Chondrocyte (in vitro differentiated cells): Measurements from ENCODE around the gene OR52D1. TPM values are rescaled to one million over a fixed set of nuclear protein-coding genes. Genes with fewer than 3 reads are reported as not detected.

ENCODE experiments used
- DNase-seq: peaks from one replicate; pipeline ENCODE4 v3.0.0; 2021; ENCODE audit warnings: mixed read lengths, low spot score
- H3K27ac Mint-ChIP-seq: one replicate; pipeline ENCODE4 v1.8.0; 2021; ENCODE audit warnings: mild to moderate bottlenecking, moderate library complexity, mixed read lengths; ENCODE audit not compliant: unreplicated experiment
- H3K27me3 Mint-ChIP-seq: 2 replicates; pipeline ENCODE4 v1.8.0; 2021; ENCODE audit warnings: low read depth, mixed read lengths
- H3K36me3 Mint-ChIP-seq: 2 replicates; pipeline ENCODE4 v1.8.0; 2021; ENCODE audit warnings: low read depth, mixed read lengths
- H3K4me1 Mint-ChIP-seq: 2 replicates; pipeline ENCODE4 v1.8.0; 2021; ENCODE audit warnings: low read depth, mild to moderate bottlenecking, mixed read lengths
- H3K4me3 Mint-ChIP-seq: one replicate; pipeline ENCODE4 v1.8.0; 2021; ENCODE audit warnings: mild to moderate bottlenecking, moderate library complexity, mixed read lengths; ENCODE audit not compliant: unreplicated experiment
- H3K9me3 Mint-ChIP-seq: 2 replicates; pipeline ENCODE4 v1.8.0; 2021; ENCODE audit warnings: low read depth, mixed read lengths
- total RNA-seq: library from RNA; stranded (reverse); gene quantifications from 3 replicates; pipeline ENCODE4 v1.2.1, GENCODE V29; 2021
- TF ChIP-seq, protein P1 (sequence below): fragments of 200-600 bp; sonication (generic); IDR thresholded peaks from 2 replicates; pipeline ENCODE4 v1.5.0; 2021; ENCODE audit warnings: antibody characterized with exemption, mild to moderate bottlenecking, moderate library complexity

The OR52D1 gene
- total RNA-seq, 1 donor from 2014 or later: not detected

DNA sequence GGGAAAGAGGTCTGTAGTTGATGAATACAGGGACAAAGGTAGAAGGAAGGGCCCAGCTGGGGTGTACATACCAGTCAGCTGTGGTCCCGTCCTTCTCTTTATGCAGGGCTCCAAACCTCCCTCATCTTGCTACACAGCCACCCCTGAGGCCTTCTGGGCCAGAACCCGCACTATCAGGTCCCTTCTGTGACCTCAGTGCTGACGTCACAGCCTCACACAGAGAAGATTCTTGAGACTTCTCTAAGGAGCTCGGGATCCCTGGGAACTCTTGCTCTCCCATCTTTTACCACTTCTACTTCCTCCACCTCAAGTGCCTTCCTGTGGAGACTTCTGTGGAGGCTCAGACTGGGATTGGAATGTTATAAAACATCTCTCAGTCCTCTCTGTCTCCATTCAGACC, 21.3 kb downstream of the OR52D1 start, which contains the start of gene UBQLN3:
Gene UBQLN3 (minus strand): TSS at position 155 of the 400 bp plus-strand sequence. CDS start 399 bp downstream, outside the sequence.
- Mint-ChIP-seq H3K27me3 (peaks cover 24% of the 10 kb centered on the region), H3K4me1 (no peaks in the 10 kb centered on the region), H3K27ac (no peak within 1 kb of the TSS)

DNA sequence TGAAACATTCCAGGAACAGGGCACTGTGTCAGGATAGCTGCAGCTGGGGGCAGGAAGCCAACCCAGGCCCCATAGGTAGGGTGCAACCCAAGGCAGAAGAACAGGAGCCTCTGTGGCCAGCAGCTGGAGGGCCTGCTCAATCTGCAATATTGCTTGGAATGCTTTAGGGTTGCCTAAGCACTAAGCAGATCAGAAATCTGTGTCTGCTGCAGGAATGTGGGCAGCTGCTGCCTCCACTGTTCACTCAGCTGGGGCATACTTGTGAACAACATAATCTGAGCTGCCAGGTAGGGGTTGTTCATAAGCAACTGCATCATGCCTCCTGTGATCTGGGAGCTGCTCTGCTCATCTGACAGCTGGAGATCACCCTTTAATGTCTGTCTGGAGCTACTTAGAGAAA, 26.4 kb downstream of the OR52D1 start:
- Mint-ChIP-seq H3K9me3 (no peaks in the 10 kb centered on the region), H3K27ac (no peak overlapping the region), H3K27me3 (peaks cover 15% of the 10 kb centered on the region), H3K4me3 (no peak overlapping the region), H3K36me3 (peaks cover 1% of the 10 kb centered on the region), H3K4me1 (no peaks in the 10 kb centered on the region)
- no peak for DNase-seq
- TF ChIP-seq, protein P1, sequence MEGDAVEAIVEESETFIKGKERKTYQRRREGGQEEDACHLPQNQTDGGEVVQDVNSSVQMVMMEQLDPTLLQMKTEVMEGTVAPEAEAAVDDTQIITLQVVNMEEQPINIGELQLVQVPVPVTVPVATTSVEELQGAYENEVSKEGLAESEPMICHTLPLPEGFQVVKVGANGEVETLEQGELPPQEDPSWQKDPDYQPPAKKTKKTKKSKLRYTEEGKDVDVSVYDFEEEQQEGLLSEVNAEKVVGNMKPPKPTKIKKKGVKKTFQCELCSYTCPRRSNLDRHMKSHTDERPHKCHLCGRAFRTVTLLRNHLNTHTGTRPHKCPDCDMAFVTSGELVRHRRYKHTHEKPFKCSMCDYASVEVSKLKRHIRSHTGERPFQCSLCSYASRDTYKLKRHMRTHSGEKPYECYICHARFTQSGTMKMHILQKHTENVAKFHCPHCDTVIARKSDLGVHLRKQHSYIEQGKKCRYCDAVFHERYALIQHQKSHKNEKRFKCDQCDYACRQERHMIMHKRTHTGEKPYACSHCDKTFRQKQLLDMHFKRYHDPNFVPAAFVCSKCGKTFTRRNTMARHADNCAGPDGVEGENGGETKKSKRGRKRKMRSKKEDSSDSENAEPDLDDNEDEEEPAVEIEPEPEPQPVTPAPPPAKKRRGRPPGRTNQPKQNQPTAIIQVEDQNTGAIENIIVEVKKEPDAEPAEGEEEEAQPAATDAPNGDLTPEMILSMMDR: no peak

More for the DNA sequence above, 21.3 kb downstream of the OR52D1 start, which contains the start of gene UBQLN3:
- no peak for DNase-seq
- no peaks in the 10 kb centered on the region for H3K9me3 Mint-ChIP-seq
- H3K4me3 Mint-ChIP-seq: no peak within 1 kb of the TSS
- peaks cover 1% of the 10 kb centered on the region for H3K36me3 Mint-ChIP-seq
- TF ChIP-seq, protein P1: no peak

DNA sequence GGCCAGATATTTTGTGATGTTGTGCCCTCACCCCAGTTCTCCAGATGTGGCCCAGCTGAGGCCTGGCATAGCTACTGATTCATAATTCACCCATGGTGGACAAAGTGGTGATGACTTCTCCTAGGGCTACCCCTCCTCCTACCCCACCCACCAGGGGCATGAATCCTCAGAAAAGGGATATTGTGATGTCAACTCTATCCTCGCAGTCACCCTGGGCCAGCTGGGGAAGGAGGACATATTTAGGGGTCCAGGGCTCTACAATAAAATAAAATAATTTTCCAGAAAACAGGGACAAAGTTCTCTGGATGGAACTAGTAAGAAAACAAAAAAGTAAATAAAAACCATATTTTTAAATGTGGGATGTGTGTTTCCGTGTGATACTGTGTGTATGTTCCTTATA, 28.1 kb downstream of the OR52D1 start, which contains the start of gene UBQLNL:
Gene UBQLNL (minus strand): TSS at position 101 of the 400 bp plus-strand sequence. CDS start 258 bp downstream, outside the sequence.
- no peaks in the 10 kb centered on the region for H3K9me3 Mint-ChIP-seq
- H3K4me3 Mint-ChIP-seq: no peak within 1 kb of the TSS
- H3K36me3 Mint-ChIP-seq: peaks cover 1% of the 10 kb centered on the region
- no peaks in the 10 kb centered on the region for H3K4me1 Mint-ChIP-seq
- H3K27ac Mint-ChIP-seq: no peak within 1 kb of the TSS
- DNase-seq: no peak
- TF ChIP-seq, protein P1: no peak
- H3K27me3 Mint-ChIP-seq: peaks cover under 1% of the 10 kb centered on the region

DNA sequence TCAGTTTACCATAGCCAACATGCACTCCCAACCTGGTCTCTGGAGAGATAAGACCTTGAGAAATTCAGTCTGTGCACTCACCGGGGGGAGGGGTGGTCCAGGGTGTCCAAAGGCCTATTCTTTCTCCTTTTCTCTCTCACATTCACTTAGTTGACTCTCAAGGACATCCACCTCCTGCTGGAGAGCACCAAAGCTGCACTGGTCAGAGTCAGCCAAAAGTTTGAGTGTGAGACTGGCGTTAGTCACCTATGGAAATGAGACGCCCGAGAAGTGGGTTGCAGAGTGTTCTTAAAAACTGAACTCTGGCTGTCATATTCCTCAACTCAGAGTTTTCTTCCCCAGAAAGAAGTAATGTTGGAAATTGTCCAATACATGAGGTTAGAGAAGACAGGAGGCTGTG, 33.1 kb downstream of the OR52D1 start:
- Mint-ChIP-seq H3K27ac (no peak overlapping the region), H3K4me3 (no peak overlapping the region), H3K9me3 (no peaks in the 10 kb centered on the region), H3K36me3 (no peaks in the 10 kb centered on the region), H3K27me3 (peaks cover 20% of the 10 kb centered on the region), H3K4me1 (no peaks in the 10 kb centered on the region)
- DNase-seq: no peak
- TF ChIP-seq, protein P1: no peak

DNA sequence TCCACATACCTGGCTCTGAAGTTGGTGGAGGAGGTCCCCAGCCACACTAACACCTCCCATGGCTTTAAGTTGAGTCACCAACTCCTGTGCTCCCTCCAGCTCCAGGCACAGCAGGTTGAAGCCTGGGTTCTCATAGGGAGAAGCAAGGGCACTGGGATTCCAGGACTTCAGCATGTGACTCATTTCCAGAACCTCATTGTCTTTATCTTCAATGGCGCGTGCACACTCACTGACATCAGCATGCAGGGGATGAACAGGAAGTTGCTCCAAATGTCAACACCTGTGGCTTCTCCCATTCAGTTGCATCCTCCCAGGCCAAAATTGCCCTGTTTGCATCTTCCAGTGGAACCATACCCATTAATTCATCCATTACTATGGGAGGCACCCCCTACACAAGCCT, 33.8 kb downstream of the OR52D1 start:
- no peak overlapping the region for H3K4me3 Mint-ChIP-seq
- H3K27ac Mint-ChIP-seq: no peak overlapping the region
- no peaks in the 10 kb centered on the region for H3K4me1 Mint-ChIP-seq
- no peaks in the 10 kb centered on the region for H3K36me3 Mint-ChIP-seq
- no peaks in the 10 kb centered on the region for H3K9me3 Mint-ChIP-seq
- H3K27me3 Mint-ChIP-seq: peaks cover 20% of the 10 kb centered on the region
- TF ChIP-seq, protein P1: no peak
- no peak for DNase-seq
